ENCODE measurements around the gene ARHGEF1.

ARHGEF1 gene

GRCh38 chr19:41844601-41845000 lies 38.4 kb upstream of the ARHGEF1 start, which contains the start of gene LYPD4:
LYPD4 (minus strand) TSS chr19:41844683; CDS start chr19:41839285, 5,398 bp downstream.
- Histone ChIP-seq H3K4me3 (ENCODE audit: low read depth, low read length) (no peak within 1 kb of the TSS), H3K9me3 (ENCODE audit: control insufficient read depth, insufficient read depth, low read depth, low read length) (no peaks in the 10 kb centered on the region), H3K36me3 (ENCODE audit: control insufficient read depth in 2 of 2, insufficient read depth in 1 of 2, low read length in 2 of 2) (no peaks in the 10 kb centered on the region), H3K27ac (ENCODE audit: extremely low read depth, low read depth, low read length) (no peak within 1 kb of the TSS), H3K4me1 (ENCODE audit: control insufficient read depth, insufficient read depth, low read length) (no peaks in the 10 kb centered on the region)
- no peak for TF ChIP-seq ZBTB11 (tag by site-specific recombination; conservative IDR thresholded peaks at IDR 0.05; ENCODE audit: low read depth)
- peak; percentile 57 for TF ChIP-seq SP2 (tag by site-specific recombination; IDR thresholded peaks at IDR 0.05)
- TF ChIP-seq SP3 (tag by site-specific recombination; IDR thresholded peaks at IDR 0.05): peak; percentile 17; the same call in 1 of the 2 replicates
- POLR2A ChIA-PET: interaction anchor here (3.1 kb wide), 1 partner anchor 15 kb away, joined by 15 read pairs; the partner anchor contains the start of gene RPS19
- CTCF ChIA-PET: interaction anchor here (1.6 kb wide), 1 partner anchor 10 kb away, joined by 6 read pairs; no protein-coding TSS in a partner anchor

DNA sequence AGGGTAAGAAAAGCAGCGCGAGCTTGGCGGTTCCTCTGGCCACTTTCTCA lies 38.2 kb upstream of the ARHGEF1 start, which contains the start of gene DMRTC2:
Gene DMRTC2 (plus strand): TSS at position 42 of the 50 bp plus-strand sequence. CDS start 2,387 bp downstream, outside the sequence.
- no peaks in the 10 kb centered on the region for H3K4me1 ChIP-seq (ENCODE audit: control insufficient read depth, insufficient read depth, low read length)
- ChIA-PET CTCF (interaction anchor here (1.6 kb wide), 1 partner anchor 10 kb away, joined by 6 read pairs; no protein-coding TSS in a partner anchor), POLR2A (interaction anchor here (3.1 kb wide), 1 partner anchor 15 kb away, joined by 15 read pairs; the partner anchor contains the start of gene RPS19)
- no peak within 1 kb of the TSS for H3K27ac ChIP-seq (ENCODE audit: extremely low read depth, low read depth, low read length)
- H3K36me3 ChIP-seq (ENCODE audit: control insufficient read depth in 2 of 2, insufficient read depth in 1 of 2, low read length in 2 of 2): no peaks in the 10 kb centered on the region
- no peak within 1 kb of the TSS for H3K4me3 ChIP-seq (ENCODE audit: low read depth, low read length)
- no peaks in the 10 kb centered on the region for H3K9me3 ChIP-seq (ENCODE audit: control insufficient read depth, insufficient read depth, low read depth, low read length)
- TF ChIP-seq ZNF394 (tag by site-specific recombination; IDR thresholded peaks at IDR 0.05; ENCODE audit: borderline replicate concordance) (no peak), ZNF311 (tag by site-specific recombination; IDR thresholded peaks at IDR 0.05; ENCODE audit: borderline replicate concordance) (no peak), OVOL3 (tag by site-specific recombination; IDR thresholded peaks at IDR 0.05) (no peak), ZNF677 (tag by site-specific recombination; IDR thresholded peaks at IDR 0.05) (no peak), ZNF23 (tag by site-specific recombination; IDR thresholded peaks at IDR 0.05; ENCODE audit: borderline replicate concordance) (no peak), ZNF175 (tag by site-specific recombination; IDR thresholded peaks at IDR 0.05) (no peak), ZNF791 (tag by site-specific recombination; IDR thresholded peaks at IDR 0.05) (no peak), TSHZ1 (tag by site-specific recombination; IDR thresholded peaks at IDR 0.05; ENCODE audit: borderline replicate concordance) (no peak), ZNF223 (tag by site-specific recombination; IDR thresholded peaks at IDR 0.05) (no peak), ZNF660 (tag by site-specific recombination; IDR thresholded peaks at IDR 0.05) (no peak)
- TF ChIP-seq, protein P1, sequence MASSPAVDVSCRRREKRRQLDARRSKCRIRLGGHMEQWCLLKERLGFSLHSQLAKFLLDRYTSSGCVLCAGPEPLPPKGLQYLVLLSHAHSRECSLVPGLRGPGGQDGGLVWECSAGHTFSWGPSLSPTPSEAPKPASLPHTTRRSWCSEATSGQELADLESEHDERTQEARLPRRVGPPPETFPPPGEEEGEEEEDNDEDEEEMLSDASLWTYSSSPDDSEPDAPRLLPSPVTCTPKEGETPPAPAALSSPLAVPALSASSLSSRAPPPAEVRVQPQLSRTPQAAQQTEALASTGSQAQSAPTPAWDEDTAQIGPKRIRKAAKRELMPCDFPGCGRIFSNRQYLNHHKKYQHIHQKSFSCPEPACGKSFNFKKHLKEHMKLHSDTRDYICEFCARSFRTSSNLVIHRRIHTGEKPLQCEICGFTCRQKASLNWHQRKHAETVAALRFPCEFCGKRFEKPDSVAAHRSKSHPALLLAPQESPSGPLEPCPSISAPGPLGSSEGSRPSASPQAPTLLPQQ (tag by site-specific recombination; IDR thresholded peaks at IDR 0.05): no peak
